ENCODE measurements around the gene KANSL1. TPM values are rescaled to one million over a fixed set of nuclear protein-coding genes. Genes with fewer than 3 reads are reported as not detected.
"Not testable (repeated sequence)": the region's sequence is repeated elsewhere in the genome, so short reads cannot be mapped to it uniquely, and the experiment has no call there.

The KANSL1 gene
- total RNA-seq, 1 experiment from 2014 or later: 55.5 TPM

GRCh38 chr17:46089389-46089965 lies 103.8 kb downstream of the KANSL1 start:
- no peaks in the 10 kb centered on the region for H3K27me3 ChIP-seq (ENCODE audit: control insufficient read depth, insufficient read depth, low read length)
- no TSS peak for BruUV-seq (replicated peaks)
- intact Hi-C loops (cut with micrococcal nuclease; ENCODE audit: unreplicated experiment) (no loop called here), in situ Hi-C loops (cut with HindIII; ENCODE audit: low pct_unique_long_range_greater_than_20kb, low sequenced_read_pairs) (no loop called here)
- H3K4me3 ChIP-seq (ENCODE audit: low read depth in 2 of 2, low read length in 2 of 2): no peak overlapping the region
- ATAC-seq (no peak), DNase-seq (ENCODE audit: low read depth, low spot score) (no peak)
- no peak overlapping the region for H3K27ac ChIP-seq (ENCODE audit: low read length)
- no peaks in the 10 kb centered on the region; the same call in none of the 2 replicates for H3K36me3 ChIP-seq (ENCODE audit: control insufficient read depth, insufficient read depth, low read length)
- ChIA-PET CTCF (no interaction called here), POLR2A (no interaction called here)
- TF ChIP-seq POLR2AphosphoS5 (IDR thresholded peaks at IDR 0.05; ENCODE audit: low read depth, low read length): no peak
- TF ChIP-seq TCF7L2 (IDR thresholded peaks at IDR 0.05; ENCODE audit: low read depth, low read length): no peak
- TF ChIP-seq SIN3A (IDR thresholded peaks at IDR 0.05; ENCODE audit: borderline replicate concordance, insufficient read depth, low read depth, low read length): no peak
- TF ChIP-seq CTCF (IDR thresholded peaks at IDR 0.05): no peak
- TF ChIP-seq REST (IDR thresholded peaks at IDR 0.05; ENCODE audit: insufficient read depth in 1 of 2, low read depth in 2 of 2, low read length in 1 of 2): no peak
- no peaks in the 10 kb centered on the region for H3K4me1 ChIP-seq (ENCODE audit: control insufficient read depth, insufficient read depth, low read length)
- no peaks in the 10 kb centered on the region for H3K9me3 ChIP-seq (ENCODE audit: control insufficient read depth, insufficient read depth, low read depth, low read length)

- intact Hi-C loops (cut with micrococcal nuclease; ENCODE audit: unreplicated experiment) (no loop called here), in situ Hi-C loops (cut with HindIII; ENCODE audit: low pct_unique_long_range_greater_than_20kb, low sequenced_read_pairs) (no loop called here)
- no TSS peak for BruUV-seq (replicated peaks)
- DNase-seq (ENCODE audit: low read depth, low spot score) (no peak), ATAC-seq (no peak)
- Histone ChIP-seq H3K27me3 (ENCODE audit: control insufficient read depth, insufficient read depth, low read length) (no peaks in the 10 kb centered on the region), H3K4me1 (ENCODE audit: control insufficient read depth, insufficient read depth, low read length) (no peaks in the 10 kb centered on the region), H3K27ac (ENCODE audit: low read length) (no peak overlapping the region), H3K4me3 (ENCODE audit: low read depth in 2 of 2, low read length in 2 of 2) (no peak overlapping the region), H3K36me3 (ENCODE audit: control insufficient read depth, insufficient read depth, low read length) (no peaks in the 10 kb centered on the region; the same call in none of the 2 replicates), H3K9me3 (ENCODE audit: control insufficient read depth, insufficient read depth, low read depth, low read length) (no peaks in the 10 kb centered on the region)
- TF ChIP-seq POLR2AphosphoS5 (IDR thresholded peaks at IDR 0.05; ENCODE audit: low read depth, low read length): no peak
- no peak for TF ChIP-seq REST (IDR thresholded peaks at IDR 0.05; ENCODE audit: insufficient read depth in 1 of 2, low read depth in 2 of 2, low read length in 1 of 2)
- TF ChIP-seq TCF7L2 (IDR thresholded peaks at IDR 0.05; ENCODE audit: low read depth, low read length): no peak
- no peak for TF ChIP-seq CTCF (IDR thresholded peaks at IDR 0.05)
- TF ChIP-seq SIN3A (IDR thresholded peaks at IDR 0.05; ENCODE audit: borderline replicate concordance, insufficient read depth, low read depth, low read length): no peak
- POLR2A ChIA-PET: no interaction called here
- CTCF ChIA-PET: no interaction called here
Observed at GRCh38 chr17:46088595-46088994, 104.6 kb downstream of the KANSL1 start.

- intact Hi-C loops (cut with micrococcal nuclease; ENCODE audit: unreplicated experiment); POLR2A ChIA-PET; H3K9me3 ChIP-seq (ENCODE audit: control insufficient read depth, insufficient read depth, low read depth, low read length); H3K4me3 ChIP-seq (ENCODE audit: low read depth in 2 of 2, low read length in 2 of 2); H3K4me1 ChIP-seq (ENCODE audit: control insufficient read depth, insufficient read depth, low read length); ATAC-seq; BruUV-seq (replicated peaks); DNase-seq (ENCODE audit: low read depth, low spot score); H3K27ac ChIP-seq (ENCODE audit: low read length); H3K27me3 ChIP-seq (ENCODE audit: control insufficient read depth, insufficient read depth, low read length); in situ Hi-C loops (cut with HindIII; ENCODE audit: low pct_unique_long_range_greater_than_20kb, low sequenced_read_pairs); CTCF ChIA-PET; H3K36me3 ChIP-seq (ENCODE audit: control insufficient read depth, insufficient read depth, low read length): not testable (repeated sequence)
Observed at GRCh38 chr17:46087871-46088270, 105.4 kb downstream of the KANSL1 start.
